GM19351 (cell line): ENCODE results near the gene ARHGAP8.

ENCODE experiments used
- ATAC-seq: cut with Tn5 transposase; IDR thresholded peaks from one replicate; pipeline ENCODE4 v1.9.1; 2021; ENCODE audit warnings: mild to moderate bottlenecking, moderate library complexity; ENCODE audit not compliant: unreplicated experiment

Gene ARHGAP8

DNA sequence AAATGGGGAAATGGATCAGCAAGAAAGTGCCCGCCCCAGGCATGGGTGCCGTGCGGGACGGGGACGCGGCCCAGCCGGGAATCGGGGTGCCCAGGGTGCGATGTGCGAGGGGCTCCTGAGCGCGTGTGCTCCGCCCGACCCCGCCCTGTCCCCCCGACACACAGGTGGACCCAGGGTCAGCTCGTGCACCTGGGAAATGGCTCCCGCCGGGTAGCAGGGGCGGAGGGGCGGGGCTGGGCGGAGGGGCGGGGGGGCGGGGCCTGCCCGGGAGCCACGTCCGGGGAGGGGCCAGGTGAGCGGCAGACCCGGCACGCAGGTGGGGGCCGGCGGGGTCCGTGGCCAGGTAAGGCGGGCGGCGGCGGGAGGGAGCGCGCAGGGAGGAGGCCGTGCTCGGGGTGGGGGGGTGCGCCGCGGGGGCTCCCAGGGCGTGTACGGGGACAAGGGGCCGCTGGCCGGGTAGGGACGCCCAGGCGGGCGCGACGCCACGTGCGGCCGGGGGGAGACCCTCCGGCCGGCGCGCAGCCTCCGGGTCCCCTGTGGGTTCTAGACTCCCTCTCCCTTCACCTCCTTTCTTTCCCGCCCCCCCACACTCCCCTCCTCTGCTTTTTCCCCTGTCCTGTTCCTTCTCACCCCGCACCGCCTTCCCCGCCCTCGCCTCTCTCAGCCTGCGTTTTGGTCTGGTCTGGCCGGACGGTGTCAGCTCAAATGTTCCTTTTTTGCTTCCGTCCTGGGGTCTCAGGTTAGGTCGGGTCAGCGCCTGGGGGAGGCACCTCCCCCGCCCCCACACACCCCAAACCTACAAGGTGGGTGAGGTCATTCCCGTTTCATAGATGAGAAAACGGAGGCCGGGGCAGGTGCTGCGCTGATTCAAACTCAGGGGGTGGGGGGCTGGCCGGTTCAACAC lies at the start of gene ARHGAP8:
Gene ARHGAP8, plus strand, starts transcription at position 291 of the 904 bp plus-strand sequence. CDS start 33,953 bp downstream, outside the sequence.
- ATAC-seq, result no peak

DNA sequence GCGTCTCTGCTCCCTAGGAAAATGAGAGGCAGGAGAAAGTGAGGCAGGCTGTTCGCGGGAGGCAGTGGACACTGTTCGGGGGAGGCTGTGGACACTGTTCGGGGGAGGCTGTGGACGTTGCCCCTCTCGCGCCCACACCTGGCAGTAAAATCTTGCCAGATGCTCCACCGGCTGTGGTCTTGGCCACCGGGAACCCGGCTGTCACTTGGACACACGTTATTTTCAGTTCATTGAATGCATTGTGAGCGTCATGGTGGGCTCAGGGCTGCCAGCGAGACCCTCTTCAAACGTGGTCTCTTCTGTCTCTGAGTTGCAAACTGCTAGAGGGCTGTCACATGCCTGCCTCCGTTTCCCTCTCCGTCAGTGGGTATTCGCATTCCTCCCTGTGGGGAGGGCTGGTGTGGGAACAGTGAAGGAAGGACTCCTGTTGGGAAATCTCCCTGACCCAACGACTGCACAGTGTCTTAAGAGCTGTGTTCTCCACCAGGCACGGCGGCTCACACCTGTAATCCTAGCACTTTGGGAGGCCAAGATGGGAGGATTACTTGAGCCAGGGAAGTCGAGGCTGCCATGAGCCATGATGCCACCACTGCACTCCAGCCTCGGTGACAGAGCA lies 49.0 kb upstream of the ARHGAP8 start:
- ATAC-seq, result no peak

DNA sequence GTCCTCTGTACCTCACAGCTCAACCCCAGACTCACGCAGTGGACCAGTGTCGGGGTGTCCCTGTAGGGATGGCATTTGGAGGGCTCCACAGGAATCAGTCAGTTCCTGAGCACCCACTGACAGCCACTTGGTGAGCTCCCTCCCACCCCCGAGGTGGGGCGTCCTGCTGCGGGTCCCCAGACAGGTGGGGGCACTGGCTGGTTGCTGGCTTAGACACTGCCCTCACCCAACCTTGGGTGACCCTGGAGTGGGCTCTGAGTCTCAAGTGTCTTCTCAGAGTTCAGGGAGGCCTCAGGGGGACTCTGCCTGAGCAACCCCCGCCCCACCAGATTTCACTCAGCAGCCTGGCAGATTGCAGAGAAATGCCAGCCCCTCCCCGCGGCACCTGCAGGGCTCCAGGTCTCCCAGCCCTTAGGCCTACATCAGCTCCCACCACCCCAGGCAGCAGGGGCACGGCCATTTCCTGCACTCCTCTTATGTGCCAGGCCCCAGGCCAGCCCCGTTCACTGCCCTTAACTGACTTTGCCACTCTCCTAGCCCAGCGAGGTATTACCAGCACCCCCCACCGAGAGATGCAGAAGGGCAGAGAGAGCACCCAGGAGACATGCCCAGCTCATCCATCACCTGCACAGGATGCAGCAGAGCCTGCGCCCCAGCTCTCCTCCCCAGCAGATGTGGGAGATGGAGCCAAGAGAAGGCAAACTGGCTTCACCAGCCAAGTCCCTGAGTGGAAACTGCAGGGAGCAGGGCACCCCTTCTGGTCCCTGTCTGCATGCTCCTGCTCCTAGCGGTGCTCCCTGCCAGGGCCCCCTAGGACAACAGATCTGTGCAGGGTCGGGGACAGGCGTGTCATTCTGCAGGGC lies 48.0 kb upstream of the ARHGAP8 start:
- ATAC-seq, result no peak

DNA sequence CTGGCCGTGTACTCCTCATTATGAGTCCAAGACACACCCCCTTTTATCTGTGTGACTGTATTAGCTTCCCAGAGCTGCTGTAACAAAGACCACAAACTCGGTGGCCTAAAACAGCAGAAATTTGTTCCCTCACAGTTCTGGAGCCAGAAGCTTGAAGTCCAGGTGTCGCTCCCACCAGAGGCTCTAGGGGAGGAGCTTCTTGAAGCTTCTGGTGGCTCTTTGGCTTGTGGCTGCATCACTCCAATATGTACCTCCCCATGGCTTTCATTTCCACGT lies 47.4 kb upstream of the ARHGAP8 start:
- no peak for ATAC-seq

DNA sequence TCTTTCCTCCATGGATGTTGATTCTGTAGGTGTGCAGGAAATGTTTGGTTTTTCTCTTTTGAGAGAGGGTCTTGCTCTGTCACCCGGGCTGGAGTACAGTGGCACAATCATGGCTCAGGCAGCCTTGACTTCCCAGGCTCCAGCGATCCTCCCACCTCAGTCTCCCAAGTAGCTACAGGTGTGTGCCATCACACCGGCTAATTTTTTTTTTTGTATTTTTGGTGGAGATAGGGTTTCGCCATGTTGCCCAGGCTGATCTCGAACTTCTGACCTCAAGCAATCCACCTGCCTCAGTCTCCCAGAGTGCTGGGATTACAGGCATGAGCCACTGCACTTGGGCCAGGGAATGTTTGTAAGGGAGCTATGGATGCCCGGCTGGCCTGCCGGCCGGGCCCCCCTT lies 45.9 kb upstream of the ARHGAP8 start:
- no peak for ATAC-seq

DNA sequence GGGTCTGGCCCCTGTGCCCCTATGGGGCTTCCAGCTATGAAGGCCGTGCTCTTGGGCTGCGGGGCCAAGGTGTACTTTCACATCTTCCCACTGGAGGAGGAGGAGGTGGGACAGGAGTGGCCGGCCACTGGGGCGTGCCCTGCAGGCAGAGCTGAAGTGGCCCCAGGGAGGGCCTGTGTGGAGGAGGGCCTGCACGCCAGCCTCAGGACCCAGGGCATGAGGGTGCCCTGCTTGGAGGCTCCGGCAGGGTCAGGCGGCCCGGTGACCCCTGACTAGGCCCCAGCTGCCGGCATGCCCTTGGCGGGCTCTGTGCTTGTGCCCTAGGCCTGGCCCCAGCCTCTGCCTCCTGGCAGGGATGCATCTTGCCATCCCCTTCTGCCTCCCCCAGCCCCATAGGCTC lies 45.2 kb upstream of the ARHGAP8 start:
- ATAC-seq, result no peak

DNA sequence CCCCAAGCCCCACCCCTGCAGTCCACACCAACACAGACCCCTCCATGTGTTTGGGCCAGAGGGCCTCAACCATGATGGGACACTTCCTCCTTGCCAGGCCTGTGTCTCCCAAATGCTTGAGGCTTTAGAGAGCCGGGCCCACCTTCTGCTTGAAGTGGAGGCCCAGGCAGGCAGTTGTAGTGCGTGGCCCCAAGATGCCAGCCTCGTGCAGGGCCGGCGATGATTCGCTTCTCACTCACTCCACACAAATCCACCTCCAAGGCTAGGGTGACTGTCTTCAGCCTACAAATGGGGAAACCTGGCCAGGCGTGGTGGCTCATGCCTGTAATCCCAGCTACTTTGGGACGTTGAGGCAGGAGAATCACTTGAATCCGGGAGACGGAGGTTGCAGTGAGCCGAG lies 44.6 kb upstream of the ARHGAP8 start:
- ATAC-seq, result no peak

DNA sequence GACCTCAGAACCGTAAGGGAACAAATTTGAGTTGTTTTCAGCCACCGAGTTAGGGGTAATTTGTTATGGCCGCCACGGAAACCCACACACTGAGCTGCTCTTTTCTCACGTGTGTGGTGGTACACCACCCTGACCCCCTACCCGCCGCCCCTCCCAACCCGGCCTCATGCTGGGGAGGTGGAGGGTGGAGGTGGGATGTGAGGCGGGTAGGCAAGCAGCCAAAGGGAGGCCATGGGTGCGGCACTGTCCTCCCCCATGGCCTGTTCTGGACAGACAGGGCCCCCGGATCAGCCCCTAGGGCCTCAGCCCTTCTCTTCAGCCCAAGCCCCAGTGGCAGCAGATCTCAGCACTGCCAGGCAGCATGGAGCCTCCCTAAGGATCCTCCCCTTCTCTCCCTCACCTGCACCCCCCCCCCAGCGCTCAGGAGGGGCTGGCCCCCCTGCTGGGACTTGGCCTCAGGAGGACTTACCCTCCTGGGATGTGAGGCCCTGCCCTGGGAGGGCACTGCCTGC lies 42.4 kb upstream of the ARHGAP8 start:
- no peak for ATAC-seq

DNA sequence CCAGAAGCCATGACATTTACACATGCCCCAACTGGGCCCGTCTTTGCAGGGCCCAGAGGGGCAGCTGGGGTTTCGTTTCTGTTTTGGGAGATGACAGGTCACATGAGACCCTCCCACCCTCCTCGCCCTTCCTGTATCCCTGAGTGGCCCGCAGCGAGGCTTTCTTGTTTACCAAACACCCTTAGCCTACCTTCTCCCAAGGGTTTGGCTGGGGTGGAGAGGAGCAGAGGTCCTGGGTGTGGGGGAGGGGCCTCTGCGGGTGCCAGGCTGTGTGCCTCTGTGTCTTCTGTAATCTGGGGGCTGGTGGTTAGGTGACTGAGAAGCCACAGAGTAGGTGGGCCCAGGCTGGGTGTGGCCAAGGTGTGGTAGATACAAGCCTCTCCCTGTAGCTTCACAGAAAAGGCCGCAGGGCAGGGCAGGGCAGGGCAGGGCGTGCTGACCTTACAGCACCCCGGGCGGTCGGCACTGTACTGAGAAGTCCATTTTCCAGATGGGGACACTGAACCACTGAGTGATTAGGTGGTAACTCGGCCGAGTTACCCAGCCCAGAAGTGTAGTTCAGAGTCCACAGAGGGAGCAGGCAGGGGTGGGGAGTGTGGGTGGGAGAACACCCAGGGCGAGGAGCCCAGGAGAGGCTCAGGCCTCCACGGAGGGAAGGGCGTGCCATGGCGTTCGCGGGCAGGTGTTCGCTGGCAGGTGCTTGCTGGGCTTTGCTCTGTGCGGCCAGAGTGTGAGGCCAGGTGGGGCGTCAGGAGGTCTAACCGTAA lies 41.7 kb upstream of the ARHGAP8 start:
- no peak for ATAC-seq

DNA sequence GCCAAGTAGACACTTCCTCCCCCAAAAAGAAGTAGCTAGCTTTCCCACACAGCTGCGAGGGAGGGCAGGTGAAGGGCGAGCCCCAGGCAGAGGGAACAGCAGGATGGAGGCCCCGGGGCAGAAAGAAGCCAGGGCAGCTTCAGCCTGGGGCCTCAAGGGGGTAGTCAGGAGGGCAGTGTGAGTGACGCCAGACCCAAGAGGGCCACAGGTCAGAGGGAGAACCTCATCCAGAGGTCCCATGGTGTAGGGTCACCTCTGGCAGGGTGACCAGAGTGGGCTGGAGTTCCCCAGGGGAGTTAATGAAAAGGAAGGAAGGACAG lies 41.2 kb upstream of the ARHGAP8 start:
- no peak for ATAC-seq

DNA sequence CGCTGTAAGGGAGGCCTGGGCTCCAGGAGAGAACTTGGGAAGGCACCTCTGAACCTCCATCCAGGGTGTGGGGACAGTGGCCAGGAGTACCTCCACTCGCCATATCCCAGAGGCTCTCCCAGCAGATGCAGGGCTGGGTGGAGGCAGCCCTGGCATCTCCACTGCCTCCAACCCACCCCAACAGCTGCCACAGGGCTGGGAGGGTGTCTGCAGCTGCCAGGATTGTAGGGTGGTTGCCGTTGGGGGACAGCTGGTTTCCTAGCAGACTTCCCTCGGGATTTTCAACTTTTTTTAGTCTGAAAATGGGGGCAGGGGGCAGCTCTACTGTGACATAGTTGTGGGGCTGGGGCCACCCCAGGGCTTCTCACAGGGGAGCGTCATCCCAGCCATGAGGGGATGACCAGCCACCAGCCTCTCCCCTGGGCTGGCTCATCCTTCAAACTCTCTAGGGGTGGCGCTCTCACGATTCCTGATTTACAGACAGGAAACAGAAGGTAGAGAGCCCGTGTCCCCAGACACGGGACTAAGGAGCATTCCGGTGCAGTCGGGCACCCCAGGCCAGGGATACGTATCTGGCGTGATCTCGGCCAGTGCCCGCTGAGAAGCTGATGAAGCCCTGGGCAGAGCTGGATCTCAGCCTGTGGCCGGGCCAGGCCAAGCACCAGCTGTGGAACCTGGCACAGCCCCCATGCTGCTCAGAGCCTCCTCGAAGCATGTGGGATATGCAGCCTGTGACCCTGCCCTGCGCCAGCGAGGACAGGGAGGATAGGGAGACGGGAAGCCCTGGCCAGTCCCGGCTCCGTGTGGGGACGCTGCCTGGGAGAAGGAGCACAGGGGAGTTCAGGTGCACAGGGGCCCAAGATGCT lies 40.5 kb upstream of the ARHGAP8 start:
- no peak for ATAC-seq

DNA sequence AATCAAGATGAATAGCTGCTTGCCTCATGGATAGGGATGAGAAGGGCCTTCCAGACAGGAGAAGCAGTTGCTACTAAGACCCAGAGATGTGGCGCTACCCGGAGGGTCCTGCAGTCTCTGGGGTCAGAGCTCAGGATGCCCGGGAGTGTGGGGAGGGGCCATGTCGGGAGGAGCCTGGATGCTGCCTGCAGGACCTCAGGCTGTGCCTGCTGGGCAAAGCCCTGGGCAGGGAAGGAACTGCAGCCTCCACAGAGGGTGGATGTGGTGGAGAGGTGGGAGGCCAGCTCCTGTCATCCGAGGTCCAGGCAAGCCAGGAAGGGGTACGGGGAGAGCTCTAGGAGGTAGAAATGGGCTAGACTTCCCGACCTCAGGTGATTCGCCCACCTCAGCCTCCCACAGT lies 39.4 kb upstream of the ARHGAP8 start:
- ATAC-seq, result no peak

DNA sequence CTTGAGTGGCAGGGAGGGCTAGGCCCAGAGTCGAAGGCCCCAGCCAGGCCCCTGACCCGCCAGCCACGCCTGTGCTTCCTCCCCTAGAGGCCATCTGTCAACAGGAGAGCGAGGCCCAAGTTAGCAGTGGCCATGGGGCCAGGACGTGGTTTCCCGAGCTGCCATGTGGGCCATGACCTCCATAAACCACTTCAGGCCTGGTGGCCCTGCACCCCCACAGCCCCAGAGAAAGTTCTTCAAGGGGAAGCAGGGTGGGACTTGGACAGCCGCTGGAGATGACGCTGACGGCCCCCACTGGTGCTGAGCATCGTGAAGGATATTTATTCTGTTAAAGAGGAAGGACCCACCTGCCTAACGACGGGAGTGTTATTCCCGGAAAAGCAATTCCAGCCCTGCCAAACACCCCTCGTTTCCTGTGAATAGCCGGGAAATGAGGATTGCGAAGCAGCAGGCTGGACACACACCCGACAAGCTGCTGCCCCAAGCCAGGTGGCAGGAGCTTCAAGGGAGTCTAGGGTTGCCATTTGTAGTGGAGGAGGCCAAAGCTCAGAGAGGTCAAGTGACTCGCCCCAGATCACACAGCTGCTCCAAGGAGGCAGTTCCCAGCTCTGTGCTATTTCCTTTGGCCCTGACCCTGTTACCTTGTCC lies 37.5 kb upstream of the ARHGAP8 start:
- ATAC-seq, result no peak

DNA sequence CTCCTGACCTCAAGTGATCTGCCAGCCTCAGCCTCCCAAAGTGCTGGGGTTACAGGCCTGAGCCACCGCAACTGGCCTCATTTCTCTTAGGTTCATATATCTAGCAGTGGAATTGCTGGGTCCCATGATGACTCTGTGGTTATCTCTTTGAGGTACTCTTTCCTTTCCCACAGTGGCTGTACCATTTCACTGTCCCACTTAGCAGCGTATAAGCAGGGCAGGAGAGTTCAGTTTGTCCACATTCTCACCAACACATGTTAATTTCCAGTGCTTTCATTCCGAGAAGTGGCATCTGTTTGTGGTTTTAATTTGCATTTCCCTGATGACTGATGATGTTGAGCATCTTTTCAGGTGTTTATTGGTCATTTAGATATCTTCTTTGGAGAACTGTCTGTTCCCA lies 34.0 kb upstream of the ARHGAP8 start:
- ATAC-seq, result no peak

DNA sequence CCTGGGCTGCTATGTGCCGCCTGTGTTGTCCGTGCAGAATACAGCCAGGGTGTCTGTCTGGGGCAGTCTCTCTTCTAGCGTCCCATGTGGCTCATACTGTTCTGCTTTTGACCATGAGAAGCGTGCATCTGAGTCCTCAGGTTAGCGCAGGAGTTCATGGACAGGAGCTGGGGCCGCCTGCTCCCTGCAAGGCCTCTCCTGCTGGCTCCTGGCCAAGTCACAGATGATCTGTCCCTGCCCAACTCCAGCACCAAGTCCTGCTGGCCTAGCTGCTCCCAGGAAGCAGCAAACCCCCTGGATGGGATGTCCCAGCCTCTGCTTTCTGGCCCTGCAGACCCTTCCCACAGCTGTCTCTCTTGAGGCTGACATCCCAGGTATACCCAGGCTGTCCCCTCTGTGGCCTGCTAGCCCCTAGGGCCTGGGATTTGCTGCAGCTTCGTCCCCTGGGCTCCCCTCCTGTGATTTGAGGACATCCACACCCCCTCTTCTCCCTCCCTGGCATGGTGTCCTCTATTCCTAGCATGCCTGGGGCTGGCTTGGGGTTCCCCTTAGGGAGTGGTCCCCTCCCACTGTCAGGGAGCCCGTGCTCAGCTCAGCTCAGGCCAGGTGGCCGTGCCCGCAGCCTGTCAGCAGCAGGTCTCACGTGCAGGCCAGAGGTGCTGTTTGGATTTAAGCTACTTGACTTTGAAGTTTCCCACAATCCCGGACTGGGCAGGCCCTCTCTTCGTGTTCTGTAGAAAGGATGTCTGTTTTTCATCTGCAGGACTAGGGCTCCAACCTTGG lies 32.6 kb upstream of the ARHGAP8 start:
- no peak for ATAC-seq

DNA sequence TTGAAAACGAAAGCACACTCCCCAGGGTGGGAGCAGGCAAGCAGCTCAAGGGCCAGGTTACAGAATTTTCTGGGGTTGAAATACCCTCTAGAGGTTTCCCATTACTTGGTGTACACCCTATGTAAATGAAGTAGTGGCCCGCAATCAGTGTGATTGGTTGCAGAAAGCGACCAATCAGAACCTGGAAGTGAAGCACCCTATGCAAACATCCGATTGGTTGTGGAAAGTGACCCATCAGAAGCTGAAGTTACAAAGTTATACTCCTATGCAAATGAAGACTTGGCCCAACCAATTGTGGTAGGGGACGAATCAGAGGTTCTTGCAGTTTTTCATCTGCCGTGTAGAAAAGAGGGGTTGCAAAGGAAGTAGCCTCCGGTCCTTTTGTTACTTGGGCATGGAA lies 31.2 kb upstream of the ARHGAP8 start:
- ATAC-seq, result no peak

DNA sequence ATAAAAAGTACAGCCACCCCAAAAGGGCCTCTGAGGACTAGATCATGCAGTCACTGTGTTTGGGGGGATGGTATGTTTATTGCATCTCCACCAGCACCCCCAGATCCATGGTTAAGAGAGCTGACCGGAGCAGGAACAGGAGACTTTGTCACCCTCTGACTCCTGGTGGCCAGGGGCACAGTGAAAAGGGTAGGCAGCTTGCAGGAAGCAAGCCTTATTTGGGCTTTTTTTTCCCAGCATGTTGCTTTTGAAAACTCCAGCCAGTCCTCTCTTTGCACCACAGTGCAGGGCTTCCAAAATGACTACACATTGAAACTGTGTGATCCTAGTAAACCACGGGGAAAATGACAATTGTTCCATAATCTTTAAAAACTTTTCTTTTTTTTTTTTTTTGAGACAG lies 29.8 kb upstream of the ARHGAP8 start:
- ATAC-seq, result no peak

DNA sequence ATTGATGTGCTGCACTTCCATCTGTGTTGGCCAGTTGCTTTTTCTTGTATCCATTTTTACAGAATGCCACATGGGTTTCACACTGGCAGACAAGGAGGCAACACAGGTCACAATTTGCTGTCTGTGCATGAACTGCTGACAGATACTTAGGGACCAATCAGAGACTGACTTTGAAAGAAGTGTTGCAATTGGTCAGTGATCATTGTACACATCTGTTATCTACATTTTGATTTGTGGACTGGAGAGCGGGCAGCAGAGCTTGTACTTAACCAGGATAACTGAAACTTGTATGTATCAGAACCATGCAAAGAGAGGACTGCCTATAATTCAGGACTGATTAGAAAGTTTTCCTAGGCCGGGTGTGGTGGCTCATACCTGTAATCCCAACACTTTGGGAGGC lies 28.6 kb upstream of the ARHGAP8 start:
- ATAC-seq, result no peak

DNA sequence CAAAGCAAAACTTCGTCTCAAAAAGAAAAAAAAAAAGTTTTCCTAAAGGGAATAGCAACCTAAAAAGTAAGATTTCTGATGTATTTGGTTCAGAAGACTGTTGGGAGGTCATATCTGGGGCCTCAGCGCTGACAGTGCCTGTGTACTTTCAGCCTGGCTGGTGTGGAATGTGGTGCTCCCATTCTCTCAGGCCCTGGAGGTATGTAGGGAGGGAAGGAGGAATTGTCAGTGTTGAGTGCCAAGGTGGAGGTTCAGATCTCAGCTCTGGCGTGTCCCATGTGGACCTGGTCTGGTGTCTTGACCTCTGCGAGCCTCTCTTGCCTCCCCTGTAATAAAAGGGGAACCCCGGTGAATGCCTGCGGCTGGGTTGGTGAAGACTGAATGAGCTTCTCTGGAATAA lies 28.0 kb upstream of the ARHGAP8 start:
- no peak for ATAC-seq
